Activated naive CD4-positive, alpha-beta T cell treated with anti-CD3 and anti-CD28 coated beads, Interleukin-2, amount 10 ng/mL, durations not matched to agents 7 days and 5 days (primary cell): ENCODE measurements around the gene LAPTM5.

Source experiments
- CTCF ChIA-PET: fragments of 350-600 bp; sonication (Branson Sonifier 250); formaldehyde crosslinking; loops from one replicate; lab custom pipeline; 2021; ENCODE audit warnings: antibody characterized with exemption; lab: Charles Lee
- DNase-seq: peaks from one replicate; pipeline ENCODE4 v3.0.0-alpha.2; 2020
- H3K27ac Mint-ChIP-seq: one replicate; pipeline ENCODE4 v1.8.0; 2021; ENCODE audit warnings: mild to moderate bottlenecking, moderate library complexity, mixed read lengths
- H3K27me3 Mint-ChIP-seq: one replicate; pipeline ENCODE4 v1.8.0; 2021; ENCODE audit warnings: mild to moderate bottlenecking, mixed read lengths
- H3K36me3 Mint-ChIP-seq: one replicate; pipeline ENCODE4 v1.8.0; 2021; ENCODE audit warnings: mixed read lengths
- H3K4me1 Mint-ChIP-seq: one replicate; pipeline ENCODE4 v1.8.0; 2021; ENCODE audit warnings: mixed read lengths
- H3K4me3 Mint-ChIP-seq: one replicate; pipeline ENCODE4 v1.8.0; 2021; ENCODE audit warnings: mild to moderate bottlenecking, moderate library complexity, mixed read lengths
- H3K9me3 Mint-ChIP-seq: one replicate; pipeline ENCODE4 v1.8.0; 2021; ENCODE audit warnings: mixed read lengths

Gene LAPTM5

DNA sequence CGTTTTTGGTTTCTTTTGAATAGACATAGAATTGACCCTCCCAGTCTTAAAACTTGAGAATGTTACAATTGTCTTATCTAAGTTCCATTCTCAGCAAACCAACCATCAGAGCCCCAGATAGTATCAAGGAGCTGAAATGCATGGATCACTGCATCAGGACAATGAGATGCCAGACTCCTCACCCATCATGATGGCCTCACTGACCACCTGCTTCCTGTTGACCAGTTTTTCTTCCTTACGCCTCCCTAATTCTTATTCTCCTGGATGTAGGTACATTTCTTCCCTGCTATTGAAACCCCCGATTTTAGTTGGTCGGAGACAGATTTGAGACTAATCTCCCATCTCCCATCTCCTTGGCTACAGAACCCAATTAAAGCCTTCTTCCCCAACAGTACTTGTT, 51.9 kb downstream of the LAPTM5 start:
- no peak for DNase-seq
- Mint-ChIP-seq H3K9me3 (no peaks in the 10 kb centered on the region), H3K27me3 (peaks cover 15% of the 10 kb centered on the region), H3K4me3 (no peak overlapping the region), H3K36me3 (no peaks in the 10 kb centered on the region), H3K27ac (no peak overlapping the region), H3K4me1 (no peaks in the 10 kb centered on the region)
- CTCF ChIA-PET, result no interaction called here

DNA sequence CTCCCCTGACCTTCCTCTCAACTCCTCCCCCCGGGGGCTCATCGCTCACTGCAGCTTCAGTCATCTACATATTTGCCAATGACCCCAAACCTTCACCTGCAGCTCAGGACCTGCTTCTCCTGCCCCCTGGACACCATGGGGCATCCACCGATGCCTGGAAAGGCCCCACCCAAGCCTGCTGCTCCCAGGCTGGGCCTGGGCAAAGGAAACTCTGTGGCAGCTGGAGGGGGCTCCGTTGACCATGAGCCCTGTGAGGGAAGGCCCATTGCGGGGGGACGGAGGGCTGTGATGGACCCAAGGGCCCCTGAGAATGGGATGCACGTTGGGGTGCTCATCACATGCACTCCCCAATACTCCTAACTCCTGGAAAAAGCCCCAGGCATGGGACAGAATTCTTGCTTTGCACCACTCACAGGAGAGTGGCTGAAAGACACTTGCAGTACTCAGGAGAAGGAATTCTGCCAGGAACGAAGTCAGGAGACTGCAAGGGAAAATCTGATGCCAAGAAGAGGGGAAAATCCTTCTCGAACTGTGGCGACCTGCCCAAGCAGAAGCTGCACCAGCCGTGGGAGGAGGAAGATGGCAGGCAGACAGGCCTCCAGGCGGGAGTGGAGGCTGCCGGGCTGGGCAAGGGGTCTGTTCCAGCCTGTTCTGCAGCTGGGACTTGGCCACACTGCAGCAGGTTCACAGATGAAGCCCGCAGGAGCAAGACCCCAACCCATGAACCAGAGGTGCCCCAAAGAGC, 52.6 kb downstream of the LAPTM5 start:
- no peaks in the 10 kb centered on the region for H3K4me1 Mint-ChIP-seq
- no peak overlapping the region for H3K27ac Mint-ChIP-seq
- DNase-seq, result no peak
- H3K36me3 Mint-ChIP-seq, result no peaks in the 10 kb centered on the region
- H3K27me3 Mint-ChIP-seq, result peaks cover 10% of the 10 kb centered on the region
- no peaks in the 10 kb centered on the region for H3K9me3 Mint-ChIP-seq
- CTCF ChIA-PET, result no interaction called here
- H3K4me3 Mint-ChIP-seq, result no peak overlapping the region

DNA sequence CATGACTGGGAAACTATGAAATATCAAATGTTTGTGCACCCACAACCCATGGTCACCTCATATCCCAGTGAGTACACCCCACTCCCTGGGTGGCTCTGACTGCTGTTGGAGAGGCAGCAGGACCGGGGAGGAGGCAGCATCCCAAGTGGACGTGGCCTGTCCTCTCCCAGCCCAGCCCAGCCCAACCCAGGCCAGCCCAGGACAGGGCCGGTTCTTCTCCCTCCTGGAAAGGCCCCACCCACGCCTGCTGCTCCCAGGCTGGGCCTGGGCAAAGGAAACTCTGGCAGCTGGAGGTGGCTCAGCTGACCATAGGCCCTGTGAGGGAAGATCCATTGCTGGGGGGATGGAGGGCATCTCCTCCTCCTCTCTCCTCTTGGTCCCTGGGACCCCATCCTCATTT, 53.3 kb downstream of the LAPTM5 start:
- Mint-ChIP-seq H3K4me3 (no peak overlapping the region), H3K36me3 (no peaks in the 10 kb centered on the region), H3K27me3 (peaks cover 10% of the 10 kb centered on the region), H3K4me1 (no peaks in the 10 kb centered on the region), H3K9me3 (no peaks in the 10 kb centered on the region), H3K27ac (no peak overlapping the region)
- CTCF ChIA-PET, result no interaction called here
- no peak for DNase-seq

DNA sequence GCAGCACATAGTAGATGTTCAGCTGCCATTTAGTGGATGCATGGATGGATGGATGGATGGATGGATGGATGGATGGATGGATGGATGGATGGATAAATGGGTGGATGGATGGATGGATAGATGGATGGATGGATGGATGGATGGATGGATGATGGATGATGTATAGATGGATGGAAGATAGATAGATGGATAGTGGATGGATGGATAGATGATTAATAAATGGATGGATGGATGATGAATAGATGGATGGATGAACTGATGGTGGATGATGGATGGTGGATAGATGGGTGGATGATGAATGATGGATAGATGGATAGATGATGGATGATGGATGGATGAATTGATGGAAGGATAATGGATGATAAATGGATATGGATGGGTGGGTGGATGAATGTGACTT, 54.8 kb downstream of the LAPTM5 start:
- Mint-ChIP-seq H3K4me1 (no peaks in the 10 kb centered on the region), H3K27ac (no peak overlapping the region), H3K4me3 (no peak overlapping the region), H3K27me3 (peaks cover 7% of the 10 kb centered on the region), H3K36me3 (no peaks in the 10 kb centered on the region), H3K9me3 (no peaks in the 10 kb centered on the region)
- no peak for DNase-seq
- CTCF ChIA-PET, result no interaction called here

DNA sequence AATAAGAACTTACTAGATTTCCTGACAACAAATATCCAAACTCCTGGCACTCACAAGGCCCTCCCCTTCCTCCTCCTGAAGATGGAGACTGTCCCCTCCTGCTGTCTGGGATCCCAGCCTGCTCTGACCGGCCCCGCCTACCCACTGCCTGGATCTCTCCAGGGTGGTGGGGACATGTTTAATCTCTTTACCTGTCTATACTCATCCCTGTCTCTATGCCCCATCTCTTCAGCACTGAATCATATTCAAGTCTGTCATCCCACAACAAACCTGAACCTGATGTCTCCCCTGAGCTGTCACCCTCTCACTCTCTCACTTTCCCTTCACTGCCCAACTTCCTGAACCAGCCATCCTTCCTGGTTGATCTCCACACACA, 56.3 kb downstream of the LAPTM5 start:
- Mint-ChIP-seq H3K9me3 (no peaks in the 10 kb centered on the region), H3K4me3 (no peak overlapping the region), H3K36me3 (no peaks in the 10 kb centered on the region), H3K27me3 (peaks cover 4% of the 10 kb centered on the region), H3K4me1 (no peaks in the 10 kb centered on the region), H3K27ac (no peak overlapping the region)
- no peak for DNase-seq
- CTCF ChIA-PET, result no interaction called here

DNA sequence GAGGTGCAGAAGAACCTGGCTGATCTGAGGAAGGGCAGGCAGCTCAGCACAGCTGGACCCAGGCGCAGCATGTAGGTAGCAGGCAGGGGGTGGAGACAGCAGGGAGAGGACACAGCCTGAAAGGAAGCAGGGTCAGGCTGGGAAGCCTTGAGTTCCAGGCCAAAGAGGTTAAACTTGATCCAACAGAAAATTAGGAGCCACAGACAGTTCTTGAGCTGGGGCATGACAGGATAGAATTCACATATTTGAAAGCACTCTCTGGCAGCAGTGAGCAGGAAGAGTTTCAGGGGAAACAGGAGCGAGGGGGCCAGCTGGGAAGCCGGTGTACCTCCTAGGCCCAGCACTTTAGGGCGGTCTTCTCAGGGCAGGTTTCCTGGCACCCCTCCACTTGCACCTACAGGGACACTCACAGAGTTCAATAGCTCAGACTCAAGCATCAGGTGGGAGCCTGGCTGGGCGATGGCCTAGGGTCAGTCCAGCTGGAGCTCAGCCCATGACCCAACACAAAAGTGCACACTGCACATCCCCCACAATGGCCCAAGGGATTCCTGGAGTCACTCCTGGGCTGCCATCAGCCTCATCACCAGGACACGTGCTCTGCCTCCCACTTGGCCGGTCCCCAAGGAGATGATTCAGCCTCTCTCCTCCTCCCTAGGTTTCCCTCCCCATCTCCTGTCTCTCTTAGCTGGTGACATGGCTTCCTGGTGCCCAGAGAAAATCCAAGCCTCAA, 56.9 kb downstream of the LAPTM5 start:
- Mint-ChIP-seq H3K9me3 (no peaks in the 10 kb centered on the region), H3K27ac (no peak overlapping the region), H3K4me3 (no peak overlapping the region), H3K36me3 (no peaks in the 10 kb centered on the region), H3K27me3 (peaks cover 7% of the 10 kb centered on the region), H3K4me1 (no peaks in the 10 kb centered on the region)
- CTCF ChIA-PET, result no interaction called here
- no peak for DNase-seq

DNA sequence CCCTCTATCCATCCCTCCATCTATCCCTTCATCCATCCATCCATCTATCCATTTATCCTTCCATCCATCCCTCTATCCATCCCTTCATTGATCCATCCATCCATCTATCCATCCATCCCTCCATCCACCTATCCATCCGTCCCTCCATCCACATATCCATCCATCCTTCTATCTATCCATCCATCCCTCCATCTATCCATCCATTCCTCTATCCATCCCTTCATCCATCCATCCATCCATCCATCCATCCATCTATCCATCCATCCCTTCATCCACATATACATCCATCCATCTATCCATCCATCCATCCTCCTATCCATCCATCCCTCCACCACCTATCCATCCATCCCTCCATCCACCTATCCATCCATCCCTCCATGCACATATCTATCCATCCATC, 57.8 kb downstream of the LAPTM5 start:
- Mint-ChIP-seq H3K9me3 (no peaks in the 10 kb centered on the region), H3K27me3 (peaks cover 9% of the 10 kb centered on the region), H3K27ac (no peak overlapping the region), H3K4me3 (no peak overlapping the region), H3K36me3 (no peaks in the 10 kb centered on the region), H3K4me1 (no peaks in the 10 kb centered on the region)
- CTCF ChIA-PET, result no interaction called here
- no peak for DNase-seq

DNA sequence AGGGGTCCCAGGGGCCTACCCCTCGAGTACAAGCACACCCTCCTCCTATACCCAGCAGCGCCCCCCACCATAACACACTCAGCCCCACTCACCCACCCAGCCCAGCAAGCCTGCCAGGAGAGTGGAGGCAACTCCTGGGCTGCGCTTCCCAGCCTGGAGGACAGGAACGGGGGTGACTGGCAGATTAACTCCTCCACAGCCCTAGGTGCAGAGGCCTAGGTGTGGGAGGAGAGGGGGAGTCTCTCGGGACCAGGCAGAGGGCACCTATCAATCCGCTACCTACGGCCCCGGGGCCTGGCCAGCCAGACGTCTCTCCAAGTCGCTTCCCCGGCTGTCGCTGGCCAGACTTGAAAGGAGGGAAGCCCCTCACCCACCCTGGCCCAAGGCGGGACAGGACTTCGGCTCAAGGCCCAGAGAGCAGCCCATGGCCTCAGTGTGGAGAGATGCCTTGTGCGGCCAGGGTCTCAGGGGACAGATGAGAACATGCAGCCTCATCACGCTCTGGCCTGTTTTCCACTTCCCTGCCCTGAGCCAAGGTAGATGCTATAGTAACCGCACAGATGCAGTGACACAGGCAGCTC, 59.1 kb downstream of the LAPTM5 start:
- Mint-ChIP-seq H3K36me3 (no peaks in the 10 kb centered on the region), H3K27me3 (peaks cover 9% of the 10 kb centered on the region), H3K4me1 (no peaks in the 10 kb centered on the region), H3K9me3 (no peaks in the 10 kb centered on the region), H3K27ac (no peak overlapping the region), H3K4me3 (no peak overlapping the region)
- CTCF ChIA-PET, result no interaction called here
- peak; percentile 13 for DNase-seq

DNA sequence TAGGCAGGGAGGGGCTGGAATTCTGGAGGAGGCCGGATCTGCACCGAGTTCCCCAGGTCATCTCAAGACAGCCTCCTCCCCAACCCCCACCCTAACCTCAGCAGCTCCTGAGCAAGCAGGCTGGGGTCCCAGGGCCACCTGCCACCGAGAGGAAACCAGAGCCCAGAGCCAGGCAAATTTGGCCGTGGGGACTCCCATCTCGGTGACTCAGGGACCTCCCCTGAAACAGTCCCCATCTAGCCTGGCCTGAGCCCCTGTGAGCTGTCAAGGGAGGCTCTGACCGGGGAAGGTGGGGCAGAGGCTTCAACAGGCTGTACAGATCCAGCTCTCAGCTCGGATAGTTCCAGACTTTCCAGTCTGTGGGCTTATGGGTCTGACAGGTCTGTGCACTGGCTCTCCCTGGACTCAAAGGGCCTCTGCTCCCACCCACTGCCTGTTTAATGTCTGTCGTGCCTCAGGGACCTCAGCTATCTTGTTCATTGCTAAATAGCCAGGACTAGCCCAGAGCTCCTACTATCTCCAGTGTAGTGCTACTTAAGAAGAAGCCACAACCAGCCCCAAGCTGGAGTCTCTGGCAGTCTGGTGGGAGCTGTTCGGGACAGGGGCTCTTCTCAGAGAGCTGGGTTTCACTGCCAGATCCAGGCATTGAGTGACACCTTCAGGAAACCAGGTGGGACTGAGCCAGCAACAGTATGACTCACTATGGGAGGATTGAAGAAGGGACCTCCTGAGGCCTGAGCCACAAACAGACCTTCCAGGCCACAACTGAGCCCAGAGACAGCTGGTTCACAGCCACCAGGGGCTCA, 59.8 kb downstream of the LAPTM5 start:
- Mint-ChIP-seq H3K27me3 (peaks cover 10% of the 10 kb centered on the region), H3K4me3 (no peak overlapping the region), H3K4me1 (peaks cover 2% of the 10 kb centered on the region), H3K36me3 (no peaks in the 10 kb centered on the region), H3K9me3 (no peaks in the 10 kb centered on the region), H3K27ac (no peak overlapping the region)
- CTCF ChIA-PET, result no interaction called here
- DNase-seq, result peak; percentile 17

DNA sequence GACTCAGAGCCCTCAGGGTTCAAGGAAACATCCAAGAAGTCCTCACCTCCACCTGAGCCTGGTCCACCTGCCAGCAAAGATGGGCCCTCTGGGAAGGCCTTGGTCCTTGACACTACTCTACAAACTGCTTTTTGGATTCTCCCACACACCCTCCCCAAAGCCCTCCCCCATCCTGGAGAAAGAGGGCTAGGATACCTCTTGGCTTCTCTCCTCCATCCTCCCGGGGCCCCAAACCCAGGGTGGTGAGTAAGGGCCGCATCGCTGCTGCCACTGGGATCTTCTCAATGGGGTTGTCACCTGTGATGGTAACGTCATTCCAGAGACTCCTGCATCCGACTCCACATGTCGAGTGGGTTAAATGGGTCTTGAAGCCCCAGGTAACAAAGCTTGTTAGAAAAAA, 60.7 kb downstream of the LAPTM5 start:
- Mint-ChIP-seq H3K4me1 (peaks cover 5% of the 10 kb centered on the region), H3K9me3 (no peaks in the 10 kb centered on the region), H3K4me3 (no peak overlapping the region), H3K36me3 (no peaks in the 10 kb centered on the region), H3K27ac (no peak overlapping the region), H3K27me3 (peaks cover 13% of the 10 kb centered on the region)
- peak; percentile 5 for DNase-seq
- CTCF ChIA-PET, result no interaction called here

DNA sequence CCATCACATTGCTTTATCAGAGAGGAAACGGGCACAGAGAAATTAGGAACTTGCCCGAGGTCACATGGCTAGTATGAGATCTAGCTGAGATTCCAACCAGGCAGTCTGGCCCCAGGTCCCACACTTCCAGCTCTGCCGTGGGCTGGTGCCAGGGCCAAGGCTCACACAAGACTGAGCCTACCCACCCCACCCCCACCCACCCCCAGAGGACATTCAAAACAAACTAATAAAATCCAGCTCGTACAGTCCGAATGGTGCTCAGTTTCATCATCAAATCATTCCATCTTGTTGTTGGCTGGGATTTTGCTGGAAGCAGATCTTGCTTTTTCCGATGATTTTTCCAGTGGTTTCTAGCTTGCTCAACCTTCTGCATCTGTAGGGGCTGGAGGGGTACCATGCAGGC, 62.1 kb downstream of the LAPTM5 start:
- Mint-ChIP-seq H3K9me3 (no peaks in the 10 kb centered on the region), H3K27me3 (peaks cover 13% of the 10 kb centered on the region), H3K4me3 (no peak overlapping the region), H3K36me3 (no peaks in the 10 kb centered on the region), H3K27ac (no peak overlapping the region), H3K4me1 (peaks cover 5% of the 10 kb centered on the region)
- CTCF ChIA-PET, result no interaction called here
- no peak for DNase-seq

DNA sequence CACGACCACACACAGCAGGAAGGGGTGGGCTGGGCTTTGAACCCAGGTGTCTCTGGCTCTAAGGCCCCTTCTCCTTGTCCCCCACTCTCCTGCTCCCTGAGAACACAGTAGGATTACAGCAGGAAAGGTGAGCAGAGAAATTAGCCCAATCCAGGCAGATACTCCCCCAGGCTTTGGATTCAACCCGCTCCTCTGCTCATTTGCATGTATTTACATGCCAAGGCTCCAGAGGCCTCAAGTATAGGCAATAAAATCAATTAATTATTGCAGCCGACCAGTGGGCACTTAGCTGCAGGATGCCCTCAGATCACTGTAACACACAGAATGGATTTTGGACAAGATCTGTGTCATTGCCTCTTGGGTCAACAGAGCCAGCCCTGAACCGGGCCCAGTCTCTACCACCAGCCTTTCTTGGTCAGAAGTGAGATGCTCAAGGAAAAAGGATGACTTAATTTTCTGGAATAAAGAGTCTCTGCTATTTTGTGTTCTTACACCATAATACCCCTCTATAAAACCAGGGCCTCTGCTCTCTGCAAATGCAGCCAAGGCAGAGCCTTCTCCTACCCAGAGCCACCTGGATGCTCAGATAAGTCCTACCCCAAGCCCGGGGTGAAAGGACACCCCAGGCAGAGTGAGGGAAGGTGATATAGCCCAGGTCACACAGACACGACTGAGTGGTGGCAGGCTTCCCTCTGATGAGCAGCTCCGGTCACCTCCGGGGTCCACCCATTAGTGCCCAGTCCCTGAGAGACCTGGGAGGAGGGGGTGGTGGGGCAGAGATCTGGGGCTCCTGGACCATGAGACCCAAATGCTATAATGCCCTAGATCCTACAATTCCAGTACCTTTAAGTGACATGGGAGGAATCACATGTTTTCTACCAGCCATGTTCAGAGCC, 63.0 kb downstream of the LAPTM5 start:
- H3K4me3 Mint-ChIP-seq, result no peak overlapping the region
- H3K4me1 Mint-ChIP-seq, result peaks cover 5% of the 10 kb centered on the region
- peak; percentile 4 for DNase-seq
- CTCF ChIA-PET, result no interaction called here
- peaks cover 13% of the 10 kb centered on the region for H3K27me3 Mint-ChIP-seq
- no peak overlapping the region for H3K27ac Mint-ChIP-seq
- H3K36me3 Mint-ChIP-seq, result no peaks in the 10 kb centered on the region
- no peaks in the 10 kb centered on the region for H3K9me3 Mint-ChIP-seq

DNA sequence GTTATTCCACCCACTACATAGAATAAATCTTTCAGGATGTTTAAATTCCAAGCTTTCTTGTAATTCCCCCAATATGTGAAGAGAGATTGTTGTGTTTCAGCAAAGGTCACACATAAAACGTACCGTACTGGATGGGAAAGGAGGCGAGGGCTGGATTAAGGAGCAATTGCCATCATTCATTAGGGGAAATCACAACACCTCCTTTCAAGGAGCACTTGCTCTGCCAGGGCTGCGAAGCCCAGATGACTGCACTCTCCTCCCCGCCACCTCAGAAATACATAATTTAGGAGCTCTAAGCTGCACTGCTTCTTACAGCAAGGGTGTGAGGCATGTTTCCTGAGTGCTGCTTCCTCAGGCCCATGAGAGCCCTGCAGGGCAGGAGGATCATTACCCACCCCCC, 63.8 kb downstream of the LAPTM5 start:
- DNase-seq, result peak; percentile 6
- CTCF ChIA-PET, result no interaction called here
- Mint-ChIP-seq H3K27me3 (peaks cover 13% of the 10 kb centered on the region), H3K9me3 (no peaks in the 10 kb centered on the region), H3K36me3 (no peaks in the 10 kb centered on the region), H3K4me1 (peaks cover 5% of the 10 kb centered on the region), H3K4me3 (no peak overlapping the region), H3K27ac (no peak overlapping the region)

DNA sequence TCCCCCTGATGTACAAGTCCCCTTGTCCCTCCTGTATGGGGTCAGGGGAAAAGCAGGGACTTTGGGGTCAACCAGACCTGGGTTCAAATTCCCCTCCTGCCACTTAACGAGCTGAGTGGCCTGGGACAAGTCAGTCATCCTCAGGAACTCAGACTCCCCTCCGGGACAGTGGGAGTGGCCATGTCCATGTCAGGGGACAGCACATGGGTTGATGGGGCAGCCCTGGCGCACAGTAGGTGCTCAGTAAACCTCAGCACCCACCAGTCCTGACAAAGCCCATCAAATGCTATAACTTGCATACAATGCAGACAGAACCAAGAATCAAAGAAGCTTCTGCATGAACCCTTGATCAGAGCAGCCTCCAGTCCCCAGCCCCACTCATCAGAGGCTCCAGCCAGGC, 64.2 kb downstream of the LAPTM5 start:
- Mint-ChIP-seq H3K27me3 (peaks cover 18% of the 10 kb centered on the region), H3K4me1 (peaks cover 5% of the 10 kb centered on the region), H3K36me3 (no peaks in the 10 kb centered on the region), H3K9me3 (no peaks in the 10 kb centered on the region), H3K4me3 (no peak overlapping the region), H3K27ac (no peak overlapping the region)
- DNase-seq, result peak; percentile 16
- CTCF ChIA-PET, result no interaction called here
